GM12891 (cell line): Measurements from ENCODE around the gene SMPD1.
A peak's percentile ranks its signal among the peaks of the same experiment; 100 is the strongest.

Experiments
- DNase-seq: peaks from one replicate; pipeline ENCODE4 v3.0.0; 2011; ENCODE audit warnings: low spot score; ENCODE audit not compliant: insufficient read length
- FAIRE-seq: peaks from 2 replicates; lab custom pipeline; 2011; peaks lifted over from hg19 to GRCh38; lab: Jason Lieb, UNC
- PAX5 ChIP-seq: IDR thresholded peaks from 2 replicates; pipeline ENCODE4 v1.6.1; 2011; ENCODE audit warnings: low read length, moderate library complexity, mild to moderate bottlenecking; ENCODE audit not compliant: insufficient read depth, severe bottlenecking
- POLR2A ChIP-seq: IDR thresholded peaks from 2 replicates; pipeline ENCODE4 v1.6.1; 2011; ENCODE audit warnings: low read depth, low read length, control low read depth
- POLR2AphosphoS5 ChIP-seq: IDR thresholded peaks from 2 replicates; pipeline ENCODE4 v1.6.1; 2011; ENCODE audit warnings: low read depth, low read length, control low read depth
- POU2F2 ChIP-seq: IDR thresholded peaks from 2 replicates; pipeline ENCODE4 v1.6.1; 2011; ENCODE audit warnings: low read depth, mild to moderate bottlenecking, control low read depth, low read length, moderate library complexity
- SPI1 ChIP-seq: IDR thresholded peaks from 2 replicates; pipeline ENCODE4 v1.6.1; 2011; ENCODE audit warnings: low read depth, low read length, control low read depth
- TAF1 ChIP-seq: IDR thresholded peaks from 2 replicates; pipeline ENCODE4 v1.6.1; 2011; ENCODE audit warnings: low read depth, low read length, control low read depth

SMPD1 gene

GRCh38 chr11:6437423-6437822 lies 47.1 kb downstream of the SMPD1 start:
- TF ChIP-seq POLR2A (no peak), POLR2AphosphoS5 (no peak)
- peak; percentile 28 for FAIRE-seq
- DNase-seq = no peak

- DNase-seq (no peak), FAIRE-seq (peak; percentile 82)
- TF ChIP-seq SPI1 (peak; percentile 69), PAX5 (no peak)
These were observed 47.7 kb downstream of the SMPD1 start for GRCh38 chr11:6437993-6438392.

GRCh38 chr11:6438979-6439571 lies 48.8 kb downstream of the SMPD1 start:
- DNase-seq (no peak), FAIRE-seq (peak; percentile 82)
- TF ChIP-seq PAX5 = no peak
- no peak for TF ChIP-seq TAF1
- TF ChIP-seq POU2F2 = no peak
- no peak for TF ChIP-seq POLR2A
- no peak for TF ChIP-seq SPI1
- TF ChIP-seq POLR2AphosphoS5 = no peak

- TF ChIP-seq POLR2A (no peak), PAX5 (no peak), POU2F2 (no peak), POLR2AphosphoS5 (no peak), SPI1 (no peak), TAF1 (no peak)
- FAIRE-seq (no peak), DNase-seq (no peak)
These were observed 50.7 kb downstream of the SMPD1 start, which contains the start of gene HPX for GRCh38 chr11:6440906-6441358. Gene HPX, minus strand, starts transcription at chr11:6440987. Its CDS starts 24 bp downstream, at chr11:6440963.

DNA sequence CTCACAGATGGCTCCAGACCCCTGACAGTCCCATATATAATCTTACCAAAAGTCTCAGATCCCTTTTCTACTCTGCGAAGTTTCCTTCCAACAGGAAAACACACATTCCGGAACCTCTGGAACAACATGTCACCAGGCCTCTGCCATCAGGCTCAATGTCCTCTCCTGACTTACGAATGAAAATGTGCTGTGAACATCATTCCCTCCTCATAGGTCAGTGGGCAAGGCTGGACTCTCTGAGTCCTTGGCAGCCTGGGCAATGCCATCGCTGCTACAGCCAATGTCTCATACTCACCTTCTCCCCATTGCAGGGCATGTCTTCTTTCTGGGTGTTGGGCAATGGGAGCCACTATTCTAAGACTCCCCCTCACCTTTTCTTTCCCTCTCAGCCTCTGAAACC lies 52.2 kb downstream of the SMPD1 start:
- DNase-seq (no peak), FAIRE-seq (no peak)
- TF ChIP-seq SPI1 (no peak), TAF1 (no peak), POU2F2 (no peak)

DNA sequence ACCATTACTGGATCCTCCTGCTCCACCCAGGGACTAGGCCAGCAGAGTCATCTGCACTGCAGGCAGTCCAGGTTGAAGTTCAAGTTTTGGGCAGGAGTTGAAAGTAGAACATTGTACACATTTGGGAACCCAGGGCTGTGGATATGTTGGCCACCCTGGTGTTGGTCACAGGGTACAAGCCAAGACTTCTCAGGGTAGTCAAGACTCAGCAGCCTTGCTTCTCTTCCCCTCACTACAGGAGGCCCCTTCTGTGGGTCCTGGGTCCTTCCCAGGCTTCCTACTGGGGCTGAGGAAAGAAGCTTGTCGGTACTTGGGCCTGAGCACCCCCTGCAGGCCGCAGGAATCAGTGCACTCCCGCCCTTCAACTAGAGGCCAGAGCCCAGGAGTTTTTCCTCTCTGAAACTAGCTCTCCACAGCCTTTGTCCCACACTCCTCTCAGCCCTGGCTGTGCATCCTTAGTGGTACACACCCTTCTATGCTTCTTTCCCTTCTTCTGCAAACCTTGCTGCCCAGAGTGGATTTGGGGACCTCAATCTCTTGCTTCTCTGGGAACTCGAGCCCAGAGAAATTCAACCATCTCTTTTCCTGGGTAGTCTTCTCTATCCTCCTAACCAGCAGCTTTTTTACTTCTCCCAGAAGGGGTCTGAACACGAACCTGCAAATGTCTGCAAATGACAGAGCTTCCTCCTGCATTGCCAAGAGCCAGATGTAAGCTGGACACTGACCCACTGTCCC lies 53.2 kb downstream of the SMPD1 start:
- no peak for TF ChIP-seq SPI1
- TF ChIP-seq POU2F2 = 0 out of 2 replicates have a peak, but pooled peaks have one; percentile 21
- FAIRE-seq (no peak), DNase-seq (peak; percentile 40)
